K562 (cell line): ENCODE measurements around the gene ZKSCAN3. TPM values are rescaled to one million over a fixed set of nuclear protein-coding genes. Genes with fewer than 3 reads are reported as not detected.

Source experiments
- CAMTA2 ChIP-seq: fragments of 250-450 bp; sonication (Bioruptor Pico); conservative IDR thresholded peaks from 2 replicates; pipeline ENCODE4 v1.5.1; 2022
- CREBBP ChIP-seq: IDR thresholded peaks from one replicate; pipeline ENCODE4 v1.6.1; 2012; ENCODE audit warnings: low read depth, mild to moderate bottlenecking, control low read depth, inconsistent platforms, low read length
- KDM4B ChIP-seq, 2 experiments: fragments of 450-650 bp in 1 of 2; sonication (generic) in 1 of 2; IDR thresholded peaks; 2 replicates each; pipeline ENCODE4 v1.6.1; 2016 to 2017; ENCODE audit warnings: borderline replicate concordance in 2 of 2, antibody characterized with exemption in 1 of 2, low read depth in 1 of 2, mild to moderate bottlenecking in 1 of 2
- MECOM ChIP-seq: fragments of 250-450 bp; sonication (Bioruptor Pico); IDR thresholded peaks from 2 replicates; pipeline ENCODE4 v1.8.0; 2022; ENCODE audit warnings: inconsistent platforms
- NBN ChIP-seq: fragments of 450-650 bp; IDR thresholded peaks from 2 replicates; pipeline ENCODE4 v1.6.1; 2016; ENCODE audit warnings: low read depth, mild to moderate bottlenecking
- PRPF4 ChIP-seq: fragments of 200-400 bp; formaldehyde crosslinking; IDR thresholded peaks from one replicate; pipeline ENCODE4 v1.6.1; 2017; ENCODE audit warnings: low read length, low read depth, mild to moderate bottlenecking; ENCODE audit not compliant: insufficient read depth, poor library complexity, severe bottlenecking
- RAD51 ChIP-seq: fragments of 450-650 bp; IDR thresholded peaks from 2 replicates; pipeline ENCODE4 v1.7.1; 2016; ENCODE audit warnings: low read depth, mild to moderate bottlenecking, borderline replicate concordance
- SAFB ChIP-seq: fragments of 200-400 bp; formaldehyde crosslinking; IDR thresholded peaks from 2 replicates; pipeline ENCODE4 v1.6.1; 2017; ENCODE audit warnings: low read depth, low read length, borderline replicate concordance
- SIRT6 ChIP-seq: IDR thresholded peaks from one replicate; pipeline ENCODE4 v1.6.1; 2012; ENCODE audit warnings: low read depth, mild to moderate bottlenecking, control low read depth, inconsistent platforms, low read length, moderate library complexity
- SMARCA4 ChIP-seq: fragments of 450-650 bp; IDR thresholded peaks from 2 replicates; pipeline ENCODE4 v1.6.1; 2016
- TAL1 ChIP-seq: fragments of 450-650 bp; IDR thresholded peaks from 2 replicates; pipeline ENCODE4 v1.6.1; 2016; ENCODE audit warnings: mild to moderate bottlenecking
- TCFL5 ChIP-seq: fragments of 250-450 bp; sonication (Bioruptor Pico); conservative IDR thresholded peaks from 2 replicates; pipeline ENCODE4 v1.6.1; 2021; ENCODE audit warnings: mild to moderate bottlenecking, moderate library complexity, matching md5 sums
- ZBED1 ChIP-seq: IDR thresholded peaks from 2 replicates; pipeline ENCODE4 v1.6.1; 2014
- ZNF77 ChIP-seq: fragments of 250-450 bp; sonication (Bioruptor Pico); IDR thresholded peaks from 2 replicates; pipeline ENCODE4 v1.5.0; 2020
- polyA plus RNA-seq, 8 experiments: library from polyadenylated mRNA; depleted of rRNA in 4 of 8; stranded (reverse) in 5 of 8; unstranded in 3 of 8; fragments of >200 nt; fragmentation: Nextera tagmentation in 2 of 8; fragmentation: Illumina TruSeq in 1 of 8; extraction: Ambion mirVana in 2 of 8; extraction: Trizol in 1 of 8; gene quantifications; 2 replicates each; pipeline versions ENCODE4 v1.2.1 to v1.2.3, GENCODE V29; 2011 to 2014; ENCODE audit warnings: inconsistent platforms in 1 of 8, missing spikeins in 1 of 8
- total RNA-seq, 7 experiments: library from RNA; depleted of rRNA in 6 of 7; stranded (reverse); fragments of >200 nt in 6 of 7; fragmentation: Illumina TruSeq in 2 of 7; extraction: Trizol in 2 of 7; gene quantifications; 2 replicates each; pipeline versions ENCODE4 v1.2.1 to v1.2.3, GENCODE V29; 2011 to 2021; ENCODE audit warnings: low replicate concordance in 1 of 7
- TF ChIP-seq, protein P1 (sequence below): fragments of 250-450 bp; sonication (Bioruptor Pico); IDR thresholded peaks from 2 replicates; pipeline ENCODE4 v1.8.0; 2022; ENCODE audit warnings: moderate library complexity, mild to moderate bottlenecking, inconsistent platforms
- TF ChIP-seq, protein P2 (sequence below): sonication (generic); formaldehyde crosslinking; IDR thresholded peaks from 2 replicates; pipeline ENCODE4 v1.8.1; 2023; ENCODE audit warnings: mild to moderate bottlenecking, missing genetic modification reagents
- TF ChIP-seq, protein P3 (sequence below), 2 experiments: fragments of 150-350 bp in 1 of 2; IDR thresholded peaks; 2 replicates each; pipeline ENCODE4 v1.6.1; 2012 to 2016; ENCODE audit warnings: low read depth in 2 of 2, low read length in 2 of 2, mild to moderate bottlenecking in 1 of 2, moderate library complexity in 1 of 2
- TF ChIP-seq, protein P4 (sequence below): fragments of 450-650 bp; formaldehyde crosslinking; IDR thresholded peaks from 2 replicates; pipeline ENCODE4 v1.4.0; 2022; ENCODE audit warnings: mild to moderate bottlenecking, moderate library complexity
- TF ChIP-seq, protein P5 (sequence below): fragments of 250-450 bp; sonication (Bioruptor Pico); IDR thresholded peaks from 2 replicates; pipeline ENCODE4 v1.8.0; 2021; ENCODE audit warnings: moderate library complexity, mild to moderate bottlenecking, inconsistent platforms

Gene ZKSCAN3
- total and polyA plus RNA-seq, 9 of the 15 experiments (the other 6 are each of a cell fraction or from before 2014, with no cell fraction given): 3.0 to 12.4 (median 10.2) TPM

DNA sequence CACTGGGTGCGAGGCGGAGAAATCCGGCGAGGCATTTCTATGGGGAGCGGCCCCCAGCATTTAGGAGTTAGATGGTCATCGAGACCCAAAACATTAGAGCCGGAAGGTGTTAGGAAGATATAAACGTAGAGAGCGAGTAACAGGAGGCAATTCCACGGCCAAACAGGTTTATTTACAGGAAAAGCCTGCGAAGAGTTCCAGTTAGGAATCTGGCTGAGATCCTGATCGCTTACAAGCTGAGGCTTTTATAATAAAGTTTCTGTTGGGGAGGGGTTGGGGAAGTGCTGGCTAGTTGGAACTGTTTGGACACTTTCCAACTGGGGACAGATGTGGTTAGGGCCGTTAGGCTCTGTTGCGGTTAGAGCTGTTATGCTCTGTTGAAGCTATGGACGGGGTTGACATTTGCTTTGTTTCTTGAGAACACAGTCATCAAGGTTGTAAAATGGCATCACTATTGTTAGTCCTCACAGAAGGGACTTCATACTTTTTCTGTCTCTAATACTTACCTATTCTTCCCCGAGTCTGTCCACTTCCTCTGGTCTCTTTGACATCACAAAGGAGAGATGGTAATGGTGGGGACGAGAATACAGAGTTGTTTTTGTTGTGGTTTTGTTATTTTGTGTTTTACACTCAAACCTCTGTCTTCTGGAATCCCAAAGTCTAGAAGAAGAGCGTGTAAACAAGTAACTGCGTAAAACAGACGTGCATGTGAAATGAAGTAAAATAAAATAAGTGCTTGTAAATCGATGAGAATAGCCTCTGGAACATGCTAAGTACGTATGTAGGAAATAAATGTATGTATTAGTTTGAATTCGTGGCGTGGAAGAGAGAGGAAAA lies 13.2 kb upstream of the ZKSCAN3 start (continued):
- TF ChIP-seq PRPF4: no peak
- TF ChIP-seq, protein P1, sequence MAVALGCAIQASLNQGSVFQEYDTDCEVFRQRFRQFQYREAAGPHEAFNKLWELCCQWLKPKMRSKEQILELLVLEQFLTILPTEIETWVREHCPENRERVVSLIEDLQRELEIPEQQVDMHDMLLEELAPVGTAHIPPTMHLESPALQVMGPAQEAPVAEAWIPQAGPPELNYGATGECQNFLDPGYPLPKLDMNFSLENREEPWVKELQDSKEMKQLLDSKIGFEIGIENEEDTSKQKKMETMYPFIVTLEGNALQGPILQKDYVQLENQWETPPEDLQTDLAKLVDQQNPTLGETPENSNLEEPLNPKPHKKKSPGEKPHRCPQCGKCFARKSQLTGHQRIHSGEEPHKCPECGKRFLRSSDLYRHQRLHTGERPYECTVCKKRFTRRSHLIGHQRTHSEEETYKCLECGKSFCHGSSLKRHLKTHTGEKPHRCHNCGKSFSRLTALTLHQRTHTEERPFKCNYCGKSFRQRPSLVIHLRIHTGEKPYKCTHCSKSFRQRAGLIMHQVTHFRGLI (CRISPR knock-in tag): peak; percentile 95
- TF ChIP-seq ZBED1: no peak
- TF ChIP-seq, protein P2, sequence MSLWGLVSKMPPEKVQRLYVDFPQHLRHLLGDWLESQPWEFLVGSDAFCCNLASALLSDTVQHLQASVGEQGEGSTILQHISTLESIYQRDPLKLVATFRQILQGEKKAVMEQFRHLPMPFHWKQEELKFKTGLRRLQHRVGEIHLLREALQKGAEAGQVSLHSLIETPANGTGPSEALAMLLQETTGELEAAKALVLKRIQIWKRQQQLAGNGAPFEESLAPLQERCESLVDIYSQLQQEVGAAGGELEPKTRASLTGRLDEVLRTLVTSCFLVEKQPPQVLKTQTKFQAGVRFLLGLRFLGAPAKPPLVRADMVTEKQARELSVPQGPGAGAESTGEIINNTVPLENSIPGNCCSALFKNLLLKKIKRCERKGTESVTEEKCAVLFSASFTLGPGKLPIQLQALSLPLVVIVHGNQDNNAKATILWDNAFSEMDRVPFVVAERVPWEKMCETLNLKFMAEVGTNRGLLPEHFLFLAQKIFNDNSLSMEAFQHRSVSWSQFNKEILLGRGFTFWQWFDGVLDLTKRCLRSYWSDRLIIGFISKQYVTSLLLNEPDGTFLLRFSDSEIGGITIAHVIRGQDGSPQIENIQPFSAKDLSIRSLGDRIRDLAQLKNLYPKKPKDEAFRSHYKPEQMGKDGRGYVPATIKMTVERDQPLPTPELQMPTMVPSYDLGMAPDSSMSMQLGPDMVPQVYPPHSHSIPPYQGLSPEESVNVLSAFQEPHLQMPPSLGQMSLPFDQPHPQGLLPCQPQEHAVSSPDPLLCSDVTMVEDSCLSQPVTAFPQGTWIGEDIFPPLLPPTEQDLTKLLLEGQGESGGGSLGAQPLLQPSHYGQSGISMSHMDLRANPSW (CRISPR knock-in tag): no peak
- peak; percentile 78; the same call in 1 of the 2 replicates for TF ChIP-seq MECOM (CRISPR knock-in tag)
- TF ChIP-seq, protein P3, sequence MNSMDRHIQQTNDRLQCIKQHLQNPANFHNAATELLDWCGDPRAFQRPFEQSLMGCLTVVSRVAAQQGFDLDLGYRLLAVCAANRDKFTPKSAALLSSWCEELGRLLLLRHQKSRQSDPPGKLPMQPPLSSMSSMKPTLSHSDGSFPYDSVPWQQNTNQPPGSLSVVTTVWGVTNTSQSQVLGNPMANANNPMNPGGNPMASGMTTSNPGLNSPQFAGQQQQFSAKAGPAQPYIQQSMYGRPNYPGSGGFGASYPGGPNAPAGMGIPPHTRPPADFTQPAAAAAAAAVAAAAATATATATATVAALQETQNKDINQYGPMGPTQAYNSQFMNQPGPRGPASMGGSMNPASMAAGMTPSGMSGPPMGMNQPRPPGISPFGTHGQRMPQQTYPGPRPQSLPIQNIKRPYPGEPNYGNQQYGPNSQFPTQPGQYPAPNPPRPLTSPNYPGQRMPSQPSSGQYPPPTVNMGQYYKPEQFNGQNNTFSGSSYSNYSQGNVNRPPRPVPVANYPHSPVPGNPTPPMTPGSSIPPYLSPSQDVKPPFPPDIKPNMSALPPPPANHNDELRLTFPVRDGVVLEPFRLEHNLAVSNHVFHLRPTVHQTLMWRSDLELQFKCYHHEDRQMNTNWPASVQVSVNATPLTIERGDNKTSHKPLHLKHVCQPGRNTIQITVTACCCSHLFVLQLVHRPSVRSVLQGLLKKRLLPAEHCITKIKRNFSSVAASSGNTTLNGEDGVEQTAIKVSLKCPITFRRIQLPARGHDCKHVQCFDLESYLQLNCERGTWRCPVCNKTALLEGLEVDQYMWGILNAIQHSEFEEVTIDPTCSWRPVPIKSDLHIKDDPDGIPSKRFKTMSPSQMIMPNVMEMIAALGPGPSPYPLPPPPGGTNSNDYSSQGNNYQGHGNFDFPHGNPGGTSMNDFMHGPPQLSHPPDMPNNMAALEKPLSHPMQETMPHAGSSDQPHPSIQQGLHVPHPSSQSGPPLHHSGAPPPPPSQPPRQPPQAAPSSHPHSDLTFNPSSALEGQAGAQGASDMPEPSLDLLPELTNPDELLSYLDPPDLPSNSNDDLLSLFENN (IDR thresholded peaks at IDR 0.05; ENCODE audit: low read depth in 2 of 2, low read length in 2 of 2): 0 out of 4 replicates have a peak, but pooled peaks of 1 of the 2 experiments have one; percentile 50
- no peak for TF ChIP-seq SAFB
- no peak for TF ChIP-seq CREBBP
- TF ChIP-seq SMARCA4: peak; percentile 36; the same call in 1 of the 2 replicates
- 0 out of 4 replicates have a peak, but pooled peaks of 1 of the 2 experiments have one; percentile 72 for TF ChIP-seq KDM4B (IDR thresholded peaks at IDR 0.05; ENCODE audit: borderline replicate concordance in 2 of 2, low read depth in 1 of 2)
- no peak for TF ChIP-seq SIRT6
- TF ChIP-seq, protein P4, sequence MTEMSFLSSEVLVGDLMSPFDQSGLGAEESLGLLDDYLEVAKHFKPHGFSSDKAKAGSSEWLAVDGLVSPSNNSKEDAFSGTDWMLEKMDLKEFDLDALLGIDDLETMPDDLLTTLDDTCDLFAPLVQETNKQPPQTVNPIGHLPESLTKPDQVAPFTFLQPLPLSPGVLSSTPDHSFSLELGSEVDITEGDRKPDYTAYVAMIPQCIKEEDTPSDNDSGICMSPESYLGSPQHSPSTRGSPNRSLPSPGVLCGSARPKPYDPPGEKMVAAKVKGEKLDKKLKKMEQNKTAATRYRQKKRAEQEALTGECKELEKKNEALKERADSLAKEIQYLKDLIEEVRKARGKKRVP (CRISPR knock-in tag): peak; percentile 93
- TF ChIP-seq RAD51: peak; percentile 36; the same call in 1 of the 2 replicates
- TF ChIP-seq ZNF77 (CRISPR knock-in tag): no peak
- TF ChIP-seq TAL1: peak; percentile 57; the same call in 1 of the 2 replicates
- TF ChIP-seq CAMTA2 (CRISPR knock-in tag): no peak
- TF ChIP-seq, protein P5, sequence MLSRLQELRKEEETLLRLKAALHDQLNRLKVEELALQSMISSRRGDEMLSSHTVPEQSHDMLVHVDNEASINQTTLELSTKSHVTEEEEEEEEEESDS: no peak
- peak; percentile 96 for TF ChIP-seq TCFL5 (CRISPR knock-in tag)
- TF ChIP-seq NBN: no peak; the same call in 1 of the 2 replicates
